Small intestine (tissue), 4 donors: ENCODE measurements around the gene OR2B6. TPM values are rescaled to one million over a fixed set of nuclear protein-coding genes. Genes with fewer than 3 reads are reported as not detected.

Experiments used
- polyA plus RNA-seq, 4 donors: library from polyadenylated mRNA; stranded (reverse) in 3 of 4; unstranded in 1 of 4; fragments of 200-250 nt in 3 of 4; fragments of 120-200 nt in 1 of 4; gene quantifications; one replicate each; pipeline versions ENCODE4 v1.2.1 to v1.2.3, GENCODE V29; 2013
- donor health status: healthy with polysubstance abuse.
- donor health status: Bipolar disorder and iron deficiency.
- donor health status: healthy.

Gene OR2B6
- polyA plus RNA-seq, 4 donors = 0.12 TPM; not detected in 3

Other genes with a start within 250 kb of the OR2B6 start
- not detected for gene OR2B2, start 44.8 kb upstream of the OR2B6 start, polyA plus RNA-seq
- gene ZNF165, start 123.3 kb downstream of the OR2B6 start, polyA plus RNA-seq = 1 to 10 TPM; 2.7 to 4.3 (median 3.6) TPM
- 10 to 100 TPM in 2 of 4 donors, 1 to 10 TPM in 2; 8.6 to 15.4 (median 10.5) TPM for gene ZSCAN16, start 167.4 kb downstream of the OR2B6 start, polyA plus RNA-seq
- 10 to 100 TPM in 1 of 4 donors, 1 to 10 TPM in 3; 1.1 to 20.1 (median 2.3) TPM for gene ZKSCAN8, start 184.6 kb downstream of the OR2B6 start, polyA plus RNA-seq